B cell (primary cell): Measurements from ENCODE around the gene KBTBD3. TPM values are rescaled to one million over a fixed set of nuclear protein-coding genes. Genes with fewer than 3 reads are reported as not detected.

Source experiments
- ATAC-seq: fragments of 200-7000 bp; cut with Tn5 transposase; one replicate; pipeline ENCODE4 v1.10.0; 2021; ENCODE audit warnings: low read depth, mild to moderate bottlenecking, moderate number of reproducible peaks, moderate library complexity
- CTCF ChIA-PET: fragments of 350-600 bp; sonication (Branson Sonifier 250); formaldehyde crosslinking; loops from one replicate; lab custom pipeline; 2021; ENCODE audit warnings: antibody characterized with exemption, inconsistent platforms; lab: Charles Lee
- POLR2A ChIA-PET: fragments of 350-600 bp; sonication (Branson Sonifier 250); formaldehyde crosslinking; loops from one replicate; lab custom pipeline; 2021; ENCODE audit warnings: antibody characterized with exemption; lab: Charles Lee
- DNase-seq: peaks from one replicate; pipeline ENCODE4 v3.0.0; 2013
- H2AFZ ChIP-seq: 2 replicates; pipeline ENCODE4 v1.6.1; 2012; ENCODE audit warnings: mild to moderate bottlenecking, low read depth, low read length; ENCODE audit not compliant: insufficient read depth, poor library complexity, severe bottlenecking
- H3K27ac ChIP-seq, 2 donors: 1 replicate in 1 of 2; 2 replicates in 1 of 2; pipeline ENCODE4 v1.5.1; 2012 to 2013; ENCODE audit warnings: low read length in 2 of 2, mild to moderate bottlenecking in 2 of 2, moderate library complexity in 1 of 2
- H3K27me3 ChIP-seq, 4 experiments: fragments of 200-600 bp in 1 of 4; sonication (generic) in 1 of 4; replicated peaks in 1 of 4; 1 replicate in 2 of 4; 2 replicates in 2 of 4; pipeline versions ENCODE4 v1.6.1 to v1.7.0; 2013 to 2016; ENCODE audit warnings: low read length in 3 of 4, mild to moderate bottlenecking in 2 of 4, mixed read lengths in 1 of 4, moderate library complexity in 1 of 4; ENCODE audit not compliant: insufficient read depth in 4 of 4, control insufficient read depth in 3 of 4; ENCODE audit errors: control extremely low read depth in 1 of 4
- H3K36me3 ChIP-seq, 2 experiments: replicated peaks in 1 of 2; 1 replicate in 1 of 2; 2 replicates in 1 of 2; pipeline versions ENCODE4 v1.6.1 to v1.7.1; 2013; ENCODE audit warnings: low read length in 1 of 2; ENCODE audit not compliant: insufficient read depth in 2 of 2, control insufficient read depth in 1 of 2; ENCODE audit errors: control extremely low read depth in 1 of 2, extremely low read depth in 1 of 2
- H3K4me1 ChIP-seq, 2 donors: fragments of 200-600 bp in 1 of 2; sonication (generic) in 1 of 2; 1 replicate in 1 of 2; 2 replicates in 1 of 2; pipeline versions ENCODE4 v1.5.1 to v1.6.1; 2013 to 2017; ENCODE audit warnings: low read length in 2 of 2; ENCODE audit not compliant: control insufficient read depth in 2 of 2, insufficient read depth in 2 of 2
- H3K4me2 ChIP-seq: replicated peaks from 2 replicates; pipeline ENCODE3; 2012; ENCODE audit warnings: mild to moderate bottlenecking, low read depth, low read length; ENCODE audit not compliant: poor library complexity, severe bottlenecking
- H3K4me3 ChIP-seq, 5 experiments: fragments of 200-600 bp in 1 of 5; sonication (generic) in 1 of 5; 1 replicate in 3 of 5; 2 replicates in 2 of 5; pipeline versions ENCODE4 v1.5.1 to v1.7.0; 2011 to 2016; ENCODE audit warnings: low read length in 4 of 5, mild to moderate bottlenecking in 4 of 5, low read depth in 2 of 5, control low read depth in 1 of 5, moderate library complexity in 1 of 5; ENCODE audit not compliant: insufficient read depth in 1 of 5; ENCODE audit errors: control extremely low read depth in 1 of 5, extremely low read depth in 1 of 5
- H3K79me2 ChIP-seq: fragments of 200-600 bp; sonication (generic); one replicate; pipeline ENCODE4 v1.6.0; 2016; ENCODE audit warnings: low read length; ENCODE audit not compliant: control insufficient read depth, insufficient read depth
- H3K9ac ChIP-seq: fragments of 200-600 bp; sonication (generic); 2 replicates; pipeline ENCODE4 v1.6.1; 2017; ENCODE audit warnings: mild to moderate bottlenecking, low read length, moderate library complexity
- H3K9me3 ChIP-seq, 3 donors: one replicate each; pipeline versions ENCODE4 v1.6.1 to v1.7.1; 2013; ENCODE audit warnings: low read length in 2 of 3; ENCODE audit not compliant: control insufficient read depth in 2 of 3, insufficient read depth in 1 of 3; ENCODE audit errors: control extremely low read depth in 1 of 3
- H4K20me1 ChIP-seq: 2 replicates; pipeline ENCODE4 v1.6.0; 2012; ENCODE audit warnings: mild to moderate bottlenecking, low read length; ENCODE audit not compliant: insufficient read depth, control insufficient read depth, poor library complexity, severe bottlenecking
- H3K27ac Mint-ChIP-seq: one replicate; pipeline ENCODE4 v1.8.0; 2021; ENCODE audit warnings: mixed read lengths
- H3K27me3 Mint-ChIP-seq: one replicate; pipeline ENCODE4 v1.8.0; 2021; ENCODE audit warnings: mixed read lengths
- H3K4me1 Mint-ChIP-seq: one replicate; pipeline ENCODE4 v1.8.0; 2021; ENCODE audit warnings: mixed read lengths
- H3K4me3 Mint-ChIP-seq: one replicate; pipeline ENCODE4 v1.8.0; 2021; ENCODE audit warnings: mixed read lengths
- H3K9me3 Mint-ChIP-seq: one replicate; pipeline ENCODE4 v1.8.0; 2022; ENCODE audit warnings: mixed read lengths; ENCODE audit not compliant: insufficient read depth
- CTCF ChIP-seq: fragments of 200-600 bp; IDR thresholded peaks from one replicate; pipeline ENCODE4 v1.8.0; 2022; ENCODE audit warnings: antibody characterized with exemption, mild to moderate bottlenecking
- EZH2 ChIP-seq: IDR thresholded peaks from 2 replicates; pipeline ENCODE4 v1.6.1; 2012; ENCODE audit warnings: borderline replicate concordance, low read depth, mild to moderate bottlenecking, moderate library complexity, low read length; ENCODE audit not compliant: insufficient read depth, poor library complexity, severe bottlenecking
- WGBS: methylation state at CpG from one replicate; pipeline ENCODE4 v1.1.5; 2013; ENCODE audit warnings: missing lambda C conversion rate; ENCODE audit not compliant: insufficient coverage; 5-methylcytosine and 5-hydroxymethylcytosine counted together
- intact Hi-C: fragments of 100-400 bp; cut with micrococcal nuclease; formaldehyde crosslinking; loops from one replicate; pipeline ENCODE4 v1.10.0; 2022
- polyA plus RNA-seq: library from polyadenylated mRNA; depleted of rRNA; stranded (reverse); fragments of >200 nt; gene quantifications from 2 replicates; pipeline ENCODE4 v1.2.3, GENCODE V29; 2012
- total RNA-seq, 2 donors: library from RNA; stranded (reverse); fragments of 120-200 nt in 1 of 2; gene quantifications; 1 replicate in 1 of 2; 2 replicates in 1 of 2; pipeline versions ENCODE4 v1.2.3 to v1.2.4, GENCODE V29; 2013 to 2022

KBTBD3 gene
- total and polyA plus RNA-seq, 2 donors (not counting 1 experiment from before 2014, with no cell fraction given): 1.8 to 15.5 TPM

- WGBS: 100% methylated on average over 1 of the region's 1 CpG
- H3K4me1 Mint-ChIP-seq: peaks cover 11% of the 10 kb centered on the region
- H2AFZ ChIP-seq: no peak overlapping the region
- H3K27me3 Mint-ChIP-seq: no peaks in the 10 kb centered on the region
- intact Hi-C loops: no loop called here
- no peaks in the 10 kb centered on the region for H3K9me3 Mint-ChIP-seq
- H3K4me3 Mint-ChIP-seq: no peak overlapping the region
- DNase-seq: no peak
- H3K4me1 ChIP-seq: peaks cover 4% of the 10 kb centered on the region in 2 donors
- no peak overlapping the region for H3K4me3 ChIP-seq
- H3K79me2 ChIP-seq: peaks cover 17% of the 10 kb centered on the region
- CTCF ChIA-PET: no interaction called here
- H3K36me3 ChIP-seq: peaks cover 0 to 3% of the 10 kb centered on the region in 2 experiments
- H3K9me3 ChIP-seq: no peaks in the 10 kb centered on the region
- ATAC-seq: no peak
- no peaks in the 10 kb centered on the region for H3K27me3 ChIP-seq
- no peak overlapping the region for H3K9ac ChIP-seq
- H4K20me1 ChIP-seq: peaks cover 9% of the 10 kb centered on the region
- H3K27ac ChIP-seq: no peak overlapping the region
- TF ChIP-seq CTCF: no peak
- TF ChIP-seq EZH2: no peak
- H3K27ac Mint-ChIP-seq: no peak overlapping the region
- H3K4me2 ChIP-seq: no peak overlapping the region
- POLR2A ChIA-PET: no interaction called here
These were observed 14.9 kb downstream of the KBTBD3 start for GRCh38 chr11:106061954-106062949.

- H3K9me3 Mint-ChIP-seq: no peaks in the 10 kb centered on the region
- Histone ChIP-seq H3K27me3 (no peaks in the 10 kb centered on the region), H4K20me1 (peaks cover 9% of the 10 kb centered on the region), H3K79me2 (peaks cover 14% of the 10 kb centered on the region), H3K4me1 (peaks cover 4% of the 10 kb centered on the region in 2 donors), H3K4me3 (no peak overlapping the region), H3K4me2 (no peak overlapping the region), H3K27ac (no peak overlapping the region), H3K9me3 (no peaks in the 10 kb centered on the region), H3K9ac (no peak overlapping the region), H3K36me3 (peaks cover 0 to 3% of the 10 kb centered on the region in 2 experiments), H2AFZ (no peak overlapping the region)
- ATAC-seq (no peak), DNase-seq (no peak)
- CTCF ChIA-PET: interaction anchor here (0.8 kb wide), 1 partner anchor 26 kb away, joined by 3 read pairs; no protein-coding TSS in a partner anchor
- H3K27ac Mint-ChIP-seq: no peak overlapping the region
- intact Hi-C loops: no loop called here
- H3K4me1 Mint-ChIP-seq: peaks cover 11% of the 10 kb centered on the region
- TF ChIP-seq EZH2: no peak
- TF ChIP-seq CTCF: no peak
- POLR2A ChIA-PET: no interaction called here
- no peaks in the 10 kb centered on the region for H3K27me3 Mint-ChIP-seq
- no peak overlapping the region for H3K4me3 Mint-ChIP-seq
These were observed 15.8 kb downstream of the KBTBD3 start for GRCh38 chr11:106061249-106061784.
